D721Med (cell line): ENCODE measurements around the gene MAP3K6.

Source experiments
- DNase-seq: peaks from one replicate; pipeline ENCODE4 v3.0.0; 2011; ENCODE audit warnings: low spot score; ENCODE audit not compliant: insufficient read length
- FAIRE-seq: peaks from 2 replicates; lab custom pipeline; 2011; peaks lifted over from hg19 to GRCh38; lab: Jason Lieb, UNC
- CTCF ChIP-seq: IDR thresholded peaks from 2 replicates; pipeline ENCODE4 v1.5.1; 2012; ENCODE audit warnings: mild to moderate bottlenecking, control low read depth; ENCODE audit not compliant: insufficient read depth; ENCODE audit errors: missing control alignments

Gene MAP3K6

DNA sequence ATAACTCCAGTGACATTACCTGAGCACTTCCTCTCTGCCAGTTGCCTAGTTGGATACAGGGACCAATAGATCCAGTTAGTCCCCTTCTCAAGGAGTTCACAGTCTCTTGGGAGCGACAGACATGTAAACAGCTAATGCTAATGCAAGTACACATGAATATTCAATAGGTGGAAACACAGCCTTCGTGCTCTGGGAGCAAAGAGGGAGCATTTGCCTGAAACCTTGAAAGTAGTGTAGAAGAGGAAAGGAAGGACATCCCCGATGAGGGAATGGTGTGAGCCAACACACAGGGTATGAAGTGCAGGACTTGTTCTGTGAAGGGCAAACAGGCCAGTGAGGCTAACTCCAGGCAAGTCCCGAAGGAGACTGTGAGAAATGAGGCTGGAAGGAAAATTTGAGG, 48.6 kb downstream of the MAP3K6 start:
- DNase-seq (no peak), FAIRE-seq (no peak)
- no peak for TF ChIP-seq CTCF

DNA sequence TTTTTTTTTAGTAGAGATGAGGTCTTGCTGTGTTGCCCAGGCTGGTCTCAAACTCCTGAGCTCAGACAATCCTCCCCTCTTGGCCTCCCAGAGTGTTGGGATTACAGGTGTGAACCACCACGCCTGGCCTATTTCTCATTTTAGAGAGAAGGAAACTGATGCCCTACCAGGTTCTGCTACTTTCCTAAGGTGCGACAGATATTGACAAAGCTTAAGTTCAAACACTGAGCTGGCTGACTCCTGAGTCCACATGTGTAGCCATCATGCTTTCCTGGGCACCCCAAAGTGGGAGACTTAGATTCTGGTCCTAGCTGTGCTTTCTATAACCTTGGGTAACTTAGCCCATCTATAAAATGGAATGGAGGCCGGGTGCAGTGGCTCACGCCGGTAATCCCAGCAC, 49.9 kb downstream of the MAP3K6 start:
- DNase-seq (no peak), FAIRE-seq (no peak)
- TF ChIP-seq CTCF: no peak

GRCh38 chr1:27314737-27315136, 52.0 kb downstream of the MAP3K6 start:
- FAIRE-seq (no peak), DNase-seq (no peak)
- TF ChIP-seq CTCF: no peak

- no peak for DNase-seq
- no peak for FAIRE-seq
- no peak for TF ChIP-seq CTCF
These were observed 52.6 kb downstream of the MAP3K6 start for GRCh38 chr1:27314169-27314568.

GRCh38 chr1:27307874-27308598, 58.7 kb downstream of the MAP3K6 start:
- FAIRE-seq (no peak), DNase-seq (no peak)
- TF ChIP-seq CTCF: no peak

DNA sequence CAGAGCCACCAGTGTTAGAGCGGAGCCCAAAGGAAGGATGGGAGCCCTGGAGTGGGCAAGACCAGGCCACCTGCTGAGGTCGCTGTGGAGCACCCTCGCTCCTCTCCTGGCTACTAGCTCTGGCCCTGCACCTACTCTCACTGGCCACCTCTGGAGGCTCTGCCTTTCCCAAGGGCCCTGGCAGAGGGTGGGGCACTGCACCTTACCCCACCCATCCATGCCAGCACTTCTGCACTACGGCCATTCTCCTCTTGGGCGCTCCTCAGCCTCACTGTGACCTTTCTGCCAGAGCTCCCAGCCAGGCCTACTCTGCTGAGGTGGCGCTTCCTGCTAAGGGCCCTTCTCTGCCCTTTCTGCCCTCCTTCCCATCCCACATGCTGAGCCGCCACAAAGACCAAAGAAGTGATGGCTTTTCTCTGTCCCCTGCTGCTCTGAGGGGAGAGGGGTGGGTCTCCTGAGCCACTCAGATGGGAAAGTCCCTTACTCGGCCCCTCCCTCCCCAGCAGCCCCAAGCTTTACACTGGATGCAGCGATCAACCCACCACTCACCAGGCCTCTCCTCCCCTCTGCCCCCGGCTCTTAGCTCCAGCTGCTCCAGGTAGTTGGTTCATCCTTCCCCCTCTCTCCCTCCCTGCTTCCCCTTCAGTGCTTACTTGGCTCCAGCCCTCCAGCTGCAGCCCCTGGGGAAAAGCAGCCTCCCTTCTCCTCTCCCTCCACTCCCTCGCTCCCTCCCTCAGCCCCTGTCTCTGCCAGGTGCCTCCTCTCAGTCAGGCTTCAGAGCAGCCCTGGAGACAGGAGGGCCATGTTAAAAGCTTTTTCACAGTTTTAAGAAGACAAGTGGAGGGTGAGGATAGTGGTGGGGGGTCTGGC, 59.6 kb downstream of the MAP3K6 start:
- DNase-seq (no peak), FAIRE-seq (no peak)
- no peak for TF ChIP-seq CTCF
